ENCODE data around the gene FMO3.

FMO3 gene

DNA sequence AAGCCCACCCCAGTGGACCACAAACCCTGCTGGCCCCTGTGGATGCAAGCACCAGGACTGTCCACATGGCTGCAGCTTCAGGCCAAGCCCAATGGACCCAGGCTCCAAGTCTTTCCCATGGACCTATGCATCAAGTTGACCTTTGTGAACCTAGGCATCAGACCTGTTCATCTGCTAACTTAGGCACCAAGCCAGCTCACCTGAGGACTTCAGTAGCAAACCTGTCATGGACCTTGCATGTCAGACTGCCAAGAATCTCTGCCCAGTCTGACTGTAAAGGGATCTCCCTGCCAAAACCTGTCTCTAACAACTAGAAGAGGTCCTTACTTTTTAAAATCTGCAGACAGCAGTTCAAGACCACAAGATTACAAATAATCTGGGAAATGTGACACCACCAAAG lies 37.8 kb downstream of the FMO3 start:
- Histone ChIP-seq H3K27me3 (ENCODE audit: insufficient read depth, low read length) (no peaks in the 10 kb centered on the region), H2BK5ac (ENCODE audit: low read depth, low read length, poor library complexity) (no peak overlapping the region), H3K4me2 (ENCODE audit: low read length) (no peak overlapping the region), H3K9me3 (ENCODE audit: insufficient read depth, low read depth, low read length) (no peaks in the 10 kb centered on the region), H3K79me2 (ENCODE audit: control insufficient read depth, insufficient read depth, low read length, poor library complexity) (no peaks in the 10 kb centered on the region), H4K12ac (ENCODE audit: low read depth, low read length) (no peak overlapping the region), H4K91ac (ENCODE audit: low read depth, low read length) (no peak overlapping the region), H3K4ac (ENCODE audit: low read depth, low read length) (no peak overlapping the region), H3K23ac (ENCODE audit: low read length) (no peak overlapping the region), H3K18ac (ENCODE audit: low read length) (no peak overlapping the region), H3K4me3 (ENCODE audit: low read depth, low read length) (no peak overlapping the region), H2BK120ac (ENCODE audit: insufficient read depth, low read length, poor library complexity) (no peak overlapping the region), H3K36me3 (ENCODE audit: control insufficient read depth in 1 of 2, insufficient read depth in 2 of 2, low read length in 2 of 2) (no peaks in the 10 kb centered on the region), H2AK5ac (ENCODE audit: low read length) (no peak overlapping the region), H2AFZ (ENCODE audit: insufficient read depth, low read length, poor library complexity) (no peak overlapping the region), H4K8ac (ENCODE audit: low read depth, low read length) (no peak overlapping the region), H3K4me1 (ENCODE audit: control insufficient read depth in 1 of 2, insufficient read depth in 2 of 2, low read length in 2 of 2) (no peaks in the 10 kb centered on the region), H3K27ac (ENCODE audit: low read depth, low read length) (no peak overlapping the region), H3K79me1 (ENCODE audit: low read length) (no peaks in the 10 kb centered on the region), H2BK12ac (ENCODE audit: low read length) (no peak overlapping the region), H3K14ac (ENCODE audit: low read length) (no peak overlapping the region), H3K9ac (ENCODE audit: low read length) (no peak overlapping the region)
- no peak for DNase-seq

DNA sequence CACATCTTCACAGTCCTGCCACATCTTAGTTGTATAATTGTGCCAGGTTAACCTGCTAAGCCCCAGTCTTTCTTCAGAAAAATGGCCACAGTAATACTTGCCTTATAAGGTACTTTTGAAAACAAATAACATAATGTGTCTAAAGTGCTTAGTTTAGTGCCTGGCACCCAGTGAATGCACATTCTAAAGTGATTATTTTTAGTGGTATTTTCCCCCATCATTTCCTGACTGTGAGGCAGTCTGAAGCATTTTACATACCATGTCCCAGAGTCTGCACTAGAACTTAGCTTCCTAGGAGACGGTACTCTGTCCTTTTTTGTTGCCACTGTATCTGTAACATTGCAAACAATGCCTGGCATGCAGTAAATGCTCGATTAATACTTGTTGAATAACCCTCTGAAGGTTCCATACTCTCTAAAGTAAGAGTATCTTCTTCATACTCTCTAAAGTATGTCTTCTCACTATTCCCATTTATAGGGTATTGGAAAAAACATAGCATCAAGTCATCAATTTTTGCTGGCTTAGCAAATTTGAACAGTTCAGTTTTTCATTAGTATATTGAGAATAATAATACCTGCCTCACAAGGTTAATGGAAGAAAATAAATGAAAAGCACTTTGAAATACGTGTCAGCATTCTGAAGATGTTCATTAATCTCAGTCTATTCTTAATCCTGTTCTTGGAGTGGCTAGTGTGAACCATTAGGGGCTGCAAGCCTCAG lies 43.7 kb downstream of the FMO3 start:
- H3K4ac ChIP-seq (ENCODE audit: low read depth, low read length), result no peak overlapping the region
- WGBS (ENCODE audit: extremely low coverage, insufficient coverage, insufficient read length), result no CpG with 5 or more reads among the region's 3 CpGs
- H2BK12ac ChIP-seq (ENCODE audit: low read length), result no peak overlapping the region
- H2BK5ac ChIP-seq (ENCODE audit: low read depth, low read length, poor library complexity), result no peak overlapping the region
- no peaks in the 10 kb centered on the region for H3K36me3 ChIP-seq (ENCODE audit: control insufficient read depth in 1 of 2, insufficient read depth in 2 of 2, low read length in 2 of 2)
- H3K9me3 ChIP-seq (ENCODE audit: insufficient read depth, low read depth, low read length), result no peaks in the 10 kb centered on the region
- H3K9ac ChIP-seq (ENCODE audit: low read length), result no peak overlapping the region
- no peaks in the 10 kb centered on the region for H3K27me3 ChIP-seq (ENCODE audit: insufficient read depth, low read length)
- H4K12ac ChIP-seq (ENCODE audit: low read depth, low read length), result no peak overlapping the region
- no peaks in the 10 kb centered on the region for H3K79me1 ChIP-seq (ENCODE audit: low read length)
- no peak overlapping the region for H4K91ac ChIP-seq (ENCODE audit: low read depth, low read length)
- no peak overlapping the region for H2AK5ac ChIP-seq (ENCODE audit: low read length)
- no peak overlapping the region for H3K14ac ChIP-seq (ENCODE audit: low read length)
- peak in 1 of 2 donors; percentile 62 for DNase-seq
- no peaks in the 10 kb centered on the region for H3K4me1 ChIP-seq (ENCODE audit: control insufficient read depth in 1 of 2, insufficient read depth in 2 of 2, low read length in 2 of 2)
- no peak overlapping the region for H3K27ac ChIP-seq (ENCODE audit: low read depth, low read length)
- no peak overlapping the region for H3K4me3 ChIP-seq (ENCODE audit: low read depth, low read length)
- H3K79me2 ChIP-seq (ENCODE audit: control insufficient read depth, insufficient read depth, low read length, poor library complexity), result no peaks in the 10 kb centered on the region
- H3K18ac ChIP-seq (ENCODE audit: low read length), result no peak overlapping the region
- H2AFZ ChIP-seq (ENCODE audit: insufficient read depth, low read length, poor library complexity), result no peak overlapping the region
- no peak overlapping the region for H3K4me2 ChIP-seq (ENCODE audit: low read length)
- no peak overlapping the region for H3K23ac ChIP-seq (ENCODE audit: low read length)
- no peak overlapping the region for H4K8ac ChIP-seq (ENCODE audit: low read depth, low read length)
- no peak overlapping the region for H2BK120ac ChIP-seq (ENCODE audit: insufficient read depth, low read length, poor library complexity)

GRCh38 chr1:171137580-171137979 lies 46.9 kb downstream of the FMO3 start:
- H3K4me3 ChIP-seq (ENCODE audit: low read depth, low read length), result no peak overlapping the region
- H3K79me2 ChIP-seq (ENCODE audit: control insufficient read depth, insufficient read depth, low read length, poor library complexity), result no peaks in the 10 kb centered on the region
- H3K4ac ChIP-seq (ENCODE audit: low read depth, low read length), result no peak overlapping the region
- no peak overlapping the region for H4K91ac ChIP-seq (ENCODE audit: low read depth, low read length)
- no peak overlapping the region for H4K12ac ChIP-seq (ENCODE audit: low read depth, low read length)
- no peak overlapping the region for H3K23ac ChIP-seq (ENCODE audit: low read length)
- H3K18ac ChIP-seq (ENCODE audit: low read length), result no peak overlapping the region
- H3K4me1 ChIP-seq (ENCODE audit: control insufficient read depth in 1 of 2, insufficient read depth in 2 of 2, low read length in 2 of 2), result peaks cover 4 to 6% of the 10 kb centered on the region in 2 experiments
- no peak overlapping the region for H2BK12ac ChIP-seq (ENCODE audit: low read length)
- no peak overlapping the region for H2BK5ac ChIP-seq (ENCODE audit: low read depth, low read length, poor library complexity)
- no peak overlapping the region for H3K9ac ChIP-seq (ENCODE audit: low read length)
- H3K27me3 ChIP-seq (ENCODE audit: insufficient read depth, low read length), result no peaks in the 10 kb centered on the region
- no peak overlapping the region for H2BK120ac ChIP-seq (ENCODE audit: insufficient read depth, low read length, poor library complexity)
- H2AFZ ChIP-seq (ENCODE audit: insufficient read depth, low read length, poor library complexity), result no peak overlapping the region
- H3K14ac ChIP-seq (ENCODE audit: low read length), result no peak overlapping the region
- no peak for DNase-seq
- H3K27ac ChIP-seq (ENCODE audit: low read depth, low read length), result no peak overlapping the region
- H2AK5ac ChIP-seq (ENCODE audit: low read length), result no peak overlapping the region
- H3K9me3 ChIP-seq (ENCODE audit: insufficient read depth, low read depth, low read length), result no peaks in the 10 kb centered on the region
- H4K8ac ChIP-seq (ENCODE audit: low read depth, low read length), result no peak overlapping the region
- no peaks in the 10 kb centered on the region for H3K79me1 ChIP-seq (ENCODE audit: low read length)
- WGBS (ENCODE audit: extremely low coverage, insufficient coverage, insufficient read length), result no CpG with 5 or more reads among the region's 2 CpGs
- H3K36me3 ChIP-seq (ENCODE audit: control insufficient read depth in 1 of 2, insufficient read depth in 2 of 2, low read length in 2 of 2), result no peaks in the 10 kb centered on the region
- no peak overlapping the region for H3K4me2 ChIP-seq (ENCODE audit: low read length)

GRCh38 chr1:171138980-171139379 lies 48.3 kb downstream of the FMO3 start:
- Histone ChIP-seq H3K27ac (ENCODE audit: low read depth, low read length) (no peak overlapping the region), H3K4me1 (ENCODE audit: control insufficient read depth in 1 of 2, insufficient read depth in 2 of 2, low read length in 2 of 2) (peaks cover 4 to 6% of the 10 kb centered on the region in 2 experiments), H4K8ac (ENCODE audit: low read depth, low read length) (no peak overlapping the region), H4K12ac (ENCODE audit: low read depth, low read length) (no peak overlapping the region), H3K9ac (ENCODE audit: low read length) (no peak overlapping the region), H2AK5ac (ENCODE audit: low read length) (no peak overlapping the region), H4K91ac (ENCODE audit: low read depth, low read length) (no peak overlapping the region), H2AFZ (ENCODE audit: insufficient read depth, low read length, poor library complexity) (no peak overlapping the region), H3K14ac (ENCODE audit: low read length) (no peak overlapping the region), H3K79me1 (ENCODE audit: low read length) (no peaks in the 10 kb centered on the region), H3K79me2 (ENCODE audit: control insufficient read depth, insufficient read depth, low read length, poor library complexity) (no peaks in the 10 kb centered on the region), H3K9me3 (ENCODE audit: insufficient read depth, low read depth, low read length) (no peaks in the 10 kb centered on the region), H2BK5ac (ENCODE audit: low read depth, low read length, poor library complexity) (no peak overlapping the region), H3K4me3 (ENCODE audit: low read depth, low read length) (no peak overlapping the region), H3K36me3 (ENCODE audit: control insufficient read depth in 1 of 2, insufficient read depth in 2 of 2, low read length in 2 of 2) (no peaks in the 10 kb centered on the region), H3K4ac (ENCODE audit: low read depth, low read length) (no peak overlapping the region), H3K4me2 (ENCODE audit: low read length) (no peak overlapping the region), H3K27me3 (ENCODE audit: insufficient read depth, low read length) (no peaks in the 10 kb centered on the region), H2BK12ac (ENCODE audit: low read length) (no peak overlapping the region), H3K23ac (ENCODE audit: low read length) (no peak overlapping the region), H2BK120ac (ENCODE audit: insufficient read depth, low read length, poor library complexity) (no peak overlapping the region), H3K18ac (ENCODE audit: low read length) (no peak overlapping the region)
- no peak for DNase-seq
- no CpG with 5 or more reads among the region's 2 CpGs for WGBS (ENCODE audit: extremely low coverage, insufficient coverage, insufficient read length)
